HT-29 (cell line): ENCODE measurements around the gene FAM20A. TPM values are rescaled to one million over a fixed set of nuclear protein-coding genes. Genes with fewer than 3 reads are reported as not detected.
A peak's percentile ranks its signal among the peaks of the same experiment; 100 is the strongest.

Experiments
- DNase-seq: peaks from one replicate; pipeline ENCODE4 v3.0.0-alpha.2; 2015; ENCODE audit warnings: low spot score
- total RNA-seq: library from RNA; depleted of rRNA; stranded (reverse); fragments of >200 nt; shearing (Covaris generic); gene quantifications from 2 replicates; pipeline ENCODE4 v1.2.3, GENCODE V29; 2014; rRNA removed

Gene FAM20A
- total RNA-seq: not detected in 2 replicates

GRCh38 chr17:68600931-68601564 lies at the start of gene FAM20A:
TSS of gene FAM20A (minus strand) at chr17:68601367. CDS start at chr17:68600666, 701 bp downstream.
- DNase-seq: no peak

GRCh38 chr17:68649324-68649723 lies 48.2 kb upstream of the FAM20A start:
- no peak for DNase-seq

GRCh38 chr17:68646626-68647526 lies 45.7 kb upstream of the FAM20A start:
- no peak for DNase-seq

- no peak for DNase-seq
Observed at GRCh38 chr17:68642118-68642412, 40.9 kb upstream of the FAM20A start.

- DNase-seq: no peak
Observed at GRCh38 chr17:68641276-68642117, 40.3 kb upstream of the FAM20A start.

GRCh38 chr17:68640242-68640989 lies 39.2 kb upstream of the FAM20A start:
- DNase-seq: no peak

GRCh38 chr17:68634345-68634876 lies 33.2 kb upstream of the FAM20A start:
- no peak for DNase-seq

GRCh38 chr17:68628576-68628957 lies 27.4 kb upstream of the FAM20A start:
- DNase-seq: no peak

GRCh38 chr17:68627956-68628575 lies 26.9 kb upstream of the FAM20A start:
- DNase-seq: peak; percentile 83

- DNase-seq: no peak
Observed at GRCh38 chr17:68624381-68624780, 23.2 kb upstream of the FAM20A start.

GRCh38 chr17:68623811-68624210 lies 22.6 kb upstream of the FAM20A start:
- DNase-seq: no peak

GRCh38 chr17:68622423-68622822 lies 21.3 kb upstream of the FAM20A start:
- DNase-seq: no peak

- DNase-seq: no peak
Observed at GRCh38 chr17:68621065-68621464, 19.9 kb upstream of the FAM20A start.

- DNase-seq: no peak
Observed at GRCh38 chr17:68616334-68616733, 15.2 kb upstream of the FAM20A start.

- no peak for DNase-seq
Observed at GRCh38 chr17:68614718-68615117, 13.6 kb upstream of the FAM20A start.

GRCh38 chr17:68613739-68614298 lies 12.7 kb upstream of the FAM20A start:
- peak; percentile 64 for DNase-seq

- DNase-seq: no peak
Observed at GRCh38 chr17:68612923-68613292, 11.7 kb upstream of the FAM20A start.

- DNase-seq: no peak
Observed at GRCh38 chr17:68612209-68612922, 11.2 kb upstream of the FAM20A start.

GRCh38 chr17:68611353-68612208 lies 10.4 kb upstream of the FAM20A start:
- no peak for DNase-seq
